ENCODE data around the gene ADRA2A. TPM values are rescaled to one million over a fixed set of nuclear protein-coding genes. Genes with fewer than 3 reads are reported as not detected.

Gene ADRA2A
- total RNA-seq, 2 experiments from 2014 or later: 0.05 TPM; not detected in 1

DNA sequence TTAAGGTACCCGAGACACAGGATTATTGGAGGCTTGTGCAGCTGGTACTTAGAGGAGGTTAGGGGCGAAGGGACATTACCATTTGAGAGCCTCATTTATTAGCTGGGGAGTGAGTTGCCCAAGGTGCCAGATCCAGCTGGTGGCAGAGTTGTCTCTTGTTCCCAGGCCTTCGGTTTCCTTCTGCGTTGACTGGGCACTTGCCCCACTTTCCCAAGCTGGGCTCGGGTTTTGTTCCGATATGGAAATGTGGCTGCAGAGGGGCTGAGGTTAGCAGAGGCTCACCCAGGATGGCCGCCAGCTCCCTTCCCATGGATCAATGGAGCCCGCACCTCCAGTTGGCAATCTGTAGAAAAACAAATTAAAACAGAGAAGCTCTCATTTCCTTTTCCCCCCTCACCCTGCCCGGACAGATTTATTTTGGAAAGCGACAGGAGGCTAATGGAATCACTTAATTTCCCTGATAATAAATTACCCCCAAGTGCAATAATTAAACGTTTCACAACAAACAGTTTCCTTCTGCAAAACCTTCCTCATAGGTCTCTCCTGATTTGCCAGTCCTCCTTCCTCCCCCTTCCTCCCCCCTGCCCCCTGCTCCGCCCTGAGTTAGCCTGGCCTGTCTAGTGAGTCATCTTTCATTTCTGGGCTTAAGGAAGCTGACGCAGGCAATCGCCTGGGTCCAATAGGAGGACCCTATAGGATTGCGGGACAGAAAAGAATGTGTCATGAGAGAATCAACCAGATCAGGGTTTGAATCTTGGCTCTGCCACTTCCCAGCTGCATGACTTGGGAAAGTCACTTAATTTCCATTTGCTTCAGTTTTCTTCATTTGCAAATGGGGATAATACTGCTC, 51.7 kb downstream of the ADRA2A start:
- H3K4me3 ChIP-seq (ENCODE audit: low read length): no peak overlapping the region
- Mint-ChIP-seq H3K27me3 (peaks cover 22% of the 10 kb centered on the region), H3K4me1 (ENCODE audit: low read depth) (no peaks in the 10 kb centered on the region), H3K9me3 (peaks cover 3% of the 10 kb centered on the region), H3K36me3 (ENCODE audit: low read depth) (no peaks in the 10 kb centered on the region), H3K4me3 (no peak overlapping the region), H3K27ac (no peak overlapping the region)
- H3K4me1 ChIP-seq (ENCODE audit: insufficient read depth, low read length): no peaks in the 10 kb centered on the region
- POLR2A ChIA-PET: no interaction called here
- H3K9me3 ChIP-seq (ENCODE audit: control insufficient read depth in 1 of 2, insufficient read depth in 1 of 2, low read length in 2 of 2): no peaks in the 10 kb centered on the region
- TF ChIP-seq, protein P1, sequence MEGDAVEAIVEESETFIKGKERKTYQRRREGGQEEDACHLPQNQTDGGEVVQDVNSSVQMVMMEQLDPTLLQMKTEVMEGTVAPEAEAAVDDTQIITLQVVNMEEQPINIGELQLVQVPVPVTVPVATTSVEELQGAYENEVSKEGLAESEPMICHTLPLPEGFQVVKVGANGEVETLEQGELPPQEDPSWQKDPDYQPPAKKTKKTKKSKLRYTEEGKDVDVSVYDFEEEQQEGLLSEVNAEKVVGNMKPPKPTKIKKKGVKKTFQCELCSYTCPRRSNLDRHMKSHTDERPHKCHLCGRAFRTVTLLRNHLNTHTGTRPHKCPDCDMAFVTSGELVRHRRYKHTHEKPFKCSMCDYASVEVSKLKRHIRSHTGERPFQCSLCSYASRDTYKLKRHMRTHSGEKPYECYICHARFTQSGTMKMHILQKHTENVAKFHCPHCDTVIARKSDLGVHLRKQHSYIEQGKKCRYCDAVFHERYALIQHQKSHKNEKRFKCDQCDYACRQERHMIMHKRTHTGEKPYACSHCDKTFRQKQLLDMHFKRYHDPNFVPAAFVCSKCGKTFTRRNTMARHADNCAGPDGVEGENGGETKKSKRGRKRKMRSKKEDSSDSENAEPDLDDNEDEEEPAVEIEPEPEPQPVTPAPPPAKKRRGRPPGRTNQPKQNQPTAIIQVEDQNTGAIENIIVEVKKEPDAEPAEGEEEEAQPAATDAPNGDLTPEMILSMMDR (IDR thresholded peaks at IDR 0.05): no peak
- intact Hi-C loops (cut with DNase I, micrococcal nuclease): no loop called here
- CTCF ChIA-PET: no interaction called here
- DNase-seq (peak in 2 of 14 experiments; percentile 17 to 35), ATAC-seq (ENCODE audit: poor library complexity) (no peak)
- H3K27me3 ChIP-seq (ENCODE audit: control insufficient read depth in 1 of 2, insufficient read depth in 2 of 2, low read length in 2 of 2): peaks cover 0 to 3% of the 10 kb centered on the region in 2 experiments
- H3K27ac ChIP-seq (ENCODE audit: low read depth in 1 of 2, low read length in 2 of 2): no peak overlapping the region
- H3K36me3 ChIP-seq (ENCODE audit: insufficient read depth, low read length): no peaks in the 10 kb centered on the region

DNA sequence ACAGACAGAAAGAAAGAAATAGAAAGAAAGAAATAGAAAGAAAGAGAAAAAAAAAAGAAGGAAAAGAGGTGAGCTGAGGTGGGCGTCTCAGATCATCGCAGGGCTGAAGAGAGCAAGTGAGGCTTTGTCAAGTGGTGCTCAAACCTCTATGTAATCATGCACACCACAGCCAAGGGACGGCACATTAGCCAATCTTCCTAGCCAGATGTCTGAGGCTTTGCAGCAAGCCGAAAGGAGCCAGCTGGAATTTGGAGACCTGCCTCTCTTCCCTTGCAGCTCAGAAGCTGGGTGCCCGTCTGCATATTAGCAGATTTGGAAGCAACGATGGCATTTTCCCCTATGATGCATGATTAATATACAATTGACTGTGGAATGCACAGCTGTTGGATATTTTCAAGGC, 52.5 kb downstream of the ADRA2A start:
- intact Hi-C loops (cut with DNase I, micrococcal nuclease): no loop called here
- H3K9me3 Mint-ChIP-seq: peaks cover 3% of the 10 kb centered on the region

DNA sequence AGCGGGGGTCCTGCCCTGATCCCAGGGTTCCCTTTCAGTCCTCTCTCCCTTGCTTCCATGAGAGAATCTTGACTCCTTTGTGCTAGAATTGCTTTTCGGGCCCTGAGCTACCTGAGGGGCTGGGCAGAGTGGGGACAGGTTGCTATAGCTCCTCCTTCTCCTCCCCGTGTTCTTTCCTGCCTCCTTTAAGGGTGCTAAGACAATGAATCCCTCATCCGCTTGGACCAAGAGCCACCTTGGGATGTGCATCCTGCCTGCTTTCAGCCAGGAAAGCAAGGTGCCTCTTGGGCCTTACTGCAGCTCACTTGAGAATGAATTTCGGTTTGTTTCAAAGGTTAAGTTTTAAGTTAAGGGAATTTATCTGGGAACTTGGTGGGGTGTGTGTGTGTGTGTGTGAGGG, 53.6 kb downstream of the ADRA2A start:
- CTCF ChIA-PET: no interaction called here
- no peaks in the 10 kb centered on the region for H3K36me3 ChIP-seq (ENCODE audit: insufficient read depth, low read length)
- peaks cover 27% of the 10 kb centered on the region for H3K27me3 Mint-ChIP-seq
- no peak overlapping the region for H3K27ac Mint-ChIP-seq
- H3K9me3 Mint-ChIP-seq: peaks cover 3% of the 10 kb centered on the region
- no peak overlapping the region for H3K4me3 ChIP-seq (ENCODE audit: low read length)
- no peaks in the 10 kb centered on the region for H3K36me3 Mint-ChIP-seq (ENCODE audit: low read depth)
- no peak for DNase-seq
- H3K4me1 ChIP-seq (ENCODE audit: insufficient read depth, low read length): no peaks in the 10 kb centered on the region
- no peak overlapping the region for H3K4me3 Mint-ChIP-seq
- POLR2A ChIA-PET: no interaction called here
- H3K27ac ChIP-seq (ENCODE audit: low read depth in 1 of 2, low read length in 2 of 2): no peak overlapping the region
- TF ChIP-seq, protein P1 (IDR thresholded peaks at IDR 0.05): no peak
- H3K4me1 Mint-ChIP-seq (ENCODE audit: low read depth): no peaks in the 10 kb centered on the region
- intact Hi-C loops (cut with DNase I, micrococcal nuclease): loop anchor here in 1 of 2 experiments (5.0 kb wide), 1 partner anchor 1972 kb away; no protein-coding TSS in a partner anchor
- H3K9me3 ChIP-seq (ENCODE audit: control insufficient read depth in 1 of 2, insufficient read depth in 1 of 2, low read length in 2 of 2): no peaks in the 10 kb centered on the region
- no peak for ATAC-seq (ENCODE audit: poor library complexity)
- no peaks in the 10 kb centered on the region for H3K27me3 ChIP-seq (ENCODE audit: control insufficient read depth in 1 of 2, insufficient read depth in 2 of 2, low read length in 2 of 2)

More for the DNA sequence above, 52.5 kb downstream of the ADRA2A start:
- Mint-ChIP-seq H3K36me3 (ENCODE audit: low read depth) (no peaks in the 10 kb centered on the region), H3K4me3 (no peak overlapping the region), H3K27ac (no peak overlapping the region), H3K4me1 (ENCODE audit: low read depth) (no peaks in the 10 kb centered on the region), H3K27me3 (peaks cover 28% of the 10 kb centered on the region)
- Histone ChIP-seq H3K4me3 (ENCODE audit: low read length) (no peak overlapping the region), H3K9me3 (ENCODE audit: control insufficient read depth in 1 of 2, insufficient read depth in 1 of 2, low read length in 2 of 2) (no peaks in the 10 kb centered on the region), H3K27ac (ENCODE audit: low read depth in 1 of 2, low read length in 2 of 2) (no peak overlapping the region), H3K4me1 (ENCODE audit: insufficient read depth, low read length) (no peaks in the 10 kb centered on the region), H3K36me3 (ENCODE audit: insufficient read depth, low read length) (no peaks in the 10 kb centered on the region), H3K27me3 (ENCODE audit: control insufficient read depth in 1 of 2, insufficient read depth in 2 of 2, low read length in 2 of 2) (no peaks in the 10 kb centered on the region)
- TF ChIP-seq, protein P1 (IDR thresholded peaks at IDR 0.05): no peak
- ATAC-seq (ENCODE audit: poor library complexity): no peak
- DNase-seq: no peak
- CTCF ChIA-PET: no interaction called here
- POLR2A ChIA-PET: no interaction called here

Other genes with a start within 250 kb of the ADRA2A start
- gene PDCD4, start 205.1 kb upstream of the ADRA2A start, total RNA-seq: 100 to 1,000 TPM; 352 to 358 TPM
- gene BBIP1, start 157.8 kb upstream of the ADRA2A start, total RNA-seq: 10 to 100 TPM; 17.1 to 21.9 TPM
- 10 to 100 TPM; 65.9 to 66.9 TPM for gene SHOC2, start 157.4 kb upstream of the ADRA2A start, total RNA-seq